ENCODE results near the gene ALG8.
"Not testable (repeated sequence)": the region's sequence is repeated elsewhere in the genome, so short reads cannot be mapped to it uniquely, and the experiment has no call there.

The ALG8 gene

DNA sequence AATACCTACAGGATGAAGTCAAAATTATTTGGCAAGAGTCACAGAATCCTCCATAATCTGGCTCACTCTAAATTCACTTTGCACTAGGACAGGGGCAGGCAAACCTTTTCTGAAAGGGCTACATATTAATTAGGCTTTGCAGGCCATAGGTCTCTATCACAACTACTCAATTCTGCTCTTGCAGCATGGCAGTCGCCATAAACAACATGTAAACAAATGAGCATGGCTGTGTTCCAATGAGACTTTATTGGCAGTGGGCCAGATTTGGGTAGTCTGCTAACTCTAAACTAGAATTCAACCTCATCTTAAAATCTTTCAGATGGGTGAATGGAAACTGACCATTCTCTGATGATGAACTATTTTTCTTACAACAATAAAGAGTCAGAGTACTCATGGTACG lies 70.0 kb downstream of the ALG8 start:
- no peak for DNase-seq (ENCODE audit: low spot score)

- DNase-seq (ENCODE audit: low spot score): no peak
Measured at GRCh38 chr11:78067704-78068103, 71.7 kb downstream of the ALG8 start.

DNA sequence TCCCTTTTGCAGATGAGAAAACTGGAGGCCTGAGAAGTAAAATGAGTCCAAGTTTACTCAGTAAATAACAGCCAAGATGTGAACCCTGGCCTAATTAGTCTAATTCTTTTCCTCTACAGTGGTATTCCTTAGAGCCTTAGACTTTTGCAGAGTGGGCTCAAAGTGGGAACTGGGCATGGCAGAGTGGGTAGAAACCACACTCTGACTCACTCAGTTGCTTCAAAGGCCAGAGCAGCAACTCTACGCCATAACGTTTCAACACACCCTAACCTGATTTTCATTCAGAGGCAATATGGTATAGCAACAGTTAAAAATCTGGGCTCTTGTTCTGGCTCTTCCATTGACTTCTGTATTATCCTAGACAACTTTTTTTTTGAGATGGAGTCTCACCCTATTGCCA lies 73.0 kb downstream of the ALG8 start:
- no peak for DNase-seq (ENCODE audit: low spot score)

- DNase-seq (ENCODE audit: low spot score): no peak
Measured at GRCh38 chr11:78065203-78065602, 74.2 kb downstream of the ALG8 start.

DNA sequence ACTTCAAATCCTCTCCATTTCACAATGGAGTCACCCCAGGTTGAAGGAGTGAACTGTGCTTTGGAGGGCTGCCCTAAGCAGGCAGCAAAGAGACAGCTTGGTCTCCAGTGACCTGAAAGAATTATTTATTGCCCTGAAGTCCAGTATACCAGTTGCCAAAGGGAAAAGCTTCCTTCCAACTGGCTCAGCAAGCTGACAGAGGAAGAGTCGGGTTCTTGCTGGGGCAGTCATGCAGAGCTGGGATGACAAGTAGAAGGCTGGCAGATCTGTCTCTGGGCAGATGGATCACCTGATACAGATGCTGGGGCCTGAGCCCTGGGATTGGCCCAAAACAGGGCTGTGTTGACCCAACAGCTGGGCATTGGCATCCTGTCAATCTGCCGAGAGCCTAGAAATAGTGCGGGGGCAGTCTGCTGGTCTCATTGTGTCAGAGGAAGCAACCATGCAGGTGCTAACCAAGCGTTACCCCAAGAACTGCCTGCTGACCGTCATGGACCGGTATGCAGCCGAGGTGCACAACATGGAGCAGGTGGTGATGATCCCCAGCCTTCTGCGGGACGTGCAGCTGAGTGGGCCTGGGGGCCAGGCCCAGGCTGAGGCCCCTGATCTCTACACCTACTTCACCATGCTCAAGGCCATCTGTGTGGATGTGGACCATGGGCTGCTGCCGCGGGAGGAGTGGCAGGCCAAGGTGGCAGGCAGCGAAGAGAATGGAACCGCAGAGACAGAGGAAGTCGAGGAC lies 75.8 kb downstream of the ALG8 start, which contains the start of gene THRSP:
Gene THRSP, plus strand, starts transcription at position 422 of the 742 bp plus-strand sequence. Its CDS starts 21 bp downstream, at position 443.
- DNase-seq (ENCODE audit: low spot score): no peak

GRCh38 chr11:78062671-78063070 lies 76.8 kb downstream of the ALG8 start:
- no peak for DNase-seq (ENCODE audit: low spot score)

GRCh38 chr11:78061921-78062311 lies 77.5 kb downstream of the ALG8 start:
- DNase-seq (ENCODE audit: low spot score): no peak

DNA sequence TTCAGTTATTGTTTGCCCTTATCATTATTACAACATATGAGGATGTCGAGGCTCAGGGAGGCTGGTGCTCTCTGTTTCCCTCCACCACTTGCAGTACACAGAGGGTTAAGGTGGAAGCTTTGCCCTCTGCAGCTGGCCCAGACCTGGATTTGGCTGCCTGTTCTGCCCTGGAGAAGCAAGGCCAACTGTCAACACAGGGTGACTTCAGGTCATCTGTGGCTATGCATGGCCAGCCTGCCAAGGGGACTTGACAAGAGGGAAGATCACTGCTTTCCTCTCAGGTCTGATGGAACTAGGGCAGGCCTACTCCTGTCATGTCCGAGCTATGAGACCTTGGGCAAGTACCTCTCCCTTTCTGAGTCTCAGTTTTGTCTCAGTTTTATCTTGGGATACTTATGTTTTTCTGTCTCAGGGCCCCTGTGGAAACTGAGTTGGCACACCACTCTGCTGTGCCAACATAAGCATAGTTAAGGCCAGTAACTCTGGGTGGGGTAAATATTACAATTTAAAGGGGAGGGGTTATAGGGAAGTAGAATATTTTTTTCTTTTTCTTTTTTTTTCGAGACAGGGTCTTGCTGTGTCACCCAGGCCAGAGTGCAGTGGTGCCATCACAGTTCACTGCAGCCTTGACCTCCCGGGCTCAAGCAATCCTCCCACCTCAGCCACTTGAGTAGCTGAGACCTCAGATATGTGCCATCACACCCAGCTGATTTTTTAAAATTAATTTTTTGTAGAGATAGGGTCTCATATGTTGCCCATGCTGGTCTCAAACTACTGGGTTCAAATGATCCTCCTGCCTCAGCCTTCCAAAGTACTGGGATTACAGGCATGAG lies 78.1 kb downstream of the ALG8 start:
- no peak for DNase-seq (ENCODE audit: low spot score)

DNA sequence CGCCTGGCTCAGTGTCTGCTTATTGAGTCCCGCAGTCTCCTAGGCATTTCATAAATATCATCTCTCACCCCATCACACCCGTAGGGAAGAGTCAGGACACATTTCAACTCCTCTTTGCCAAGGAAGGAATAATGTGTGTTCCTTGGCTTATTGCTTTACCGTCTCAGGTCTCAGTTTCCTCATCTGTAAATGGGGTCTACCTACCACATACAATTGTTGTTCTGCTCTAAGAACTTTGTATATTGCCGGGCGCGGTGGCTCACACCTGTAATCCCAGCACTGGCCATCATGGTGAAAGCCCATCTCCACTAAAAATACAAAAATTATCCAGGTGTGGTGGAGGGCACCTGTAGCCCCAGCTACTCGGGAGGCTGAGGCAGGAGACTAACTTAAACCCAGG lies 78.9 kb downstream of the ALG8 start:
- no peak for DNase-seq (ENCODE audit: low spot score)

- not testable (repeated sequence) for DNase-seq (ENCODE audit: low spot score)
Measured at GRCh38 chr11:78059749-78060328, 79.6 kb downstream of the ALG8 start.

DNA sequence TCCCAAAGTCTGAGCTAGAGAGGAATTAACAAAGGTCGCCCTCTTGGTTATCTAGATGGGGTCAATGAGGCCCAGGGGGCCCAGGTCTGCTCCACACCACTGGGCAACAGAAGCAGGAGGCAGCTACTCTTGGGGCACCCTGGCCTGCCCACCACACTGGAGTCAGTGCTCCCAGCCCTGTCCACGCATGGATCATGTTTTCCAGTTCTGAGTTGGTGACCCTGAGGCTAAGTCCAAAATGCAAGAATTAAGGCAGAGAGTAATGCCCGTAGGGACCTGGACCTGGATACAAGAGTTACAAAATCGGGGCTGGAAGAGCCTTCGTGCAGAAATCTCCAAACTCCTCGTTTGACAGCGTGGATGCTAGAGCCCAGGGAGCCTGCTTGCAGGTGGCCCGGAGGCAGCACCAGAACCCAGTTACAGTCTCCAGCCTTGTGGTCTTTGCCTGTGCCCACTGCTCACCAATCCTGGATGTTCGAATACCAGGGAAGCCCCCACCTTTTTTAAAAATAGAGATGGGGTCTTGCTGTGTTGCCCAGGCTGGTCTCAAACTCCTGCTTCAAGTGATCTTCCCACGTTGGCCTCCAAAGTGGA lies 81.9 kb downstream of the ALG8 start:
- DNase-seq (ENCODE audit: low spot score): no peak

GRCh38 chr11:78056093-78056492 lies 83.3 kb downstream of the ALG8 start:
- DNase-seq (ENCODE audit: low spot score): no peak

DNA sequence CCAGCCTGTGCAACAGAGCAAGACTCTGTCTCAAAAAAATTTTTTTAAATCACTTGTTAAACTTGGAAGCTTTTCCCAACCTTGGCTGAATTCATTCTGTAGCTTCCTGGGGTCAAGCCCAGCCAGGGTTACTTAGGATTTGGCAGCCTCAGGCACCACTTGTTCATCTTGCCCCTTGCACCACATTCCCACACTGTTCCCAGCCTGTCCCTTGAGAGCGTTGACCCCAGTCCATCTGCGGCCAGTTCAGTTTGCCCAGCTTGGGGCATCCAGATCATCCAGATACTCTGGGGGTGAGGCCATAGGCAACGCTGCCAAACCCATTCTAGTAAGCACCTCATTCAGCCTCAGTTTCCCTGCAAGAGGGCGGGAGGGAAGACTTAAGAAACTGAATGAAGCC lies 84.5 kb downstream of the ALG8 start:
- DNase-seq (ENCODE audit: low spot score): no peak

DNA sequence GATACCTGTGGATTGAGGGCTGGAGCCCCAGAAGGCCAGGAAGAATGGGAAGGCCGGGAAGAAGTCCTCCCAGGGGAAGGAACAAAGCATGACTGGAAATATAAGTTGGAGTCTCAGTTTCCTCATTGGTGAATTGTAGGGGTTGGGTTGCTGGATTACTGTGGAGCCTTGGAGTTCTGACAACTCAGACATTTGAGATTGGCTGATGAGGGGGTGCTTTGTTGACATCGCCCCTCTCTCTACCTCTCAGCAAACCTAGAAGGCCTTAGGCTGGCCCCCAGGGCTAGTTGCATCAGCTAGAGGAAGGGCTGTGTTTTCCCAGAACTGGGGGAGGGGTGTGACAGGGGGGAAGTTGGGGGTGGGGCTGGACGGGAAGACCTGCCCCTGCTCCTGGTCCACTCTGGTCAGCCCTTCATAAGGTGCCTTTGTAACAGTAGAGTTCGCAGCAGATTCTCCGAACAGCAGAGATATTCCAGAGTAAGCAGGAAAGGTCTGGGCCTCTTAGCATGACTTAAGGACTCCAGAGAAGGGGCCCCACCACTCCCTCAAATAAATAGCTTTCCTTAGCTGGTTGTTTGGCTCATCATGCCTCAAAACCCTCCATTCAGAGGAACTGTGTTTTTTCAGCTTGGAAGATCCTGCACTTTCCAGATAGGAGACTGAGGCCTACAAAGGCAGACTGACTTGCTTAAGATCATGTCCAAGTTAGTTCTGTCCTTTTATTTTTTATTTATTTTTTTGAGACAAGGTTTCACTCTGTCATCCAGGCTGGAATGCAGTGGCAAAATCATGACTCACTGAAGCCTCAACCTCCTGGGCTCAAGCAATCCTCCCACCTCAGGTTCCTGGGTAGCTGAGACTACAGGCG lies 88.2 kb downstream of the ALG8 start:
- DNase-seq (ENCODE audit: low spot score): no peak
